ENCODE measurements around the gene PLIN4.

Gene PLIN4

DNA sequence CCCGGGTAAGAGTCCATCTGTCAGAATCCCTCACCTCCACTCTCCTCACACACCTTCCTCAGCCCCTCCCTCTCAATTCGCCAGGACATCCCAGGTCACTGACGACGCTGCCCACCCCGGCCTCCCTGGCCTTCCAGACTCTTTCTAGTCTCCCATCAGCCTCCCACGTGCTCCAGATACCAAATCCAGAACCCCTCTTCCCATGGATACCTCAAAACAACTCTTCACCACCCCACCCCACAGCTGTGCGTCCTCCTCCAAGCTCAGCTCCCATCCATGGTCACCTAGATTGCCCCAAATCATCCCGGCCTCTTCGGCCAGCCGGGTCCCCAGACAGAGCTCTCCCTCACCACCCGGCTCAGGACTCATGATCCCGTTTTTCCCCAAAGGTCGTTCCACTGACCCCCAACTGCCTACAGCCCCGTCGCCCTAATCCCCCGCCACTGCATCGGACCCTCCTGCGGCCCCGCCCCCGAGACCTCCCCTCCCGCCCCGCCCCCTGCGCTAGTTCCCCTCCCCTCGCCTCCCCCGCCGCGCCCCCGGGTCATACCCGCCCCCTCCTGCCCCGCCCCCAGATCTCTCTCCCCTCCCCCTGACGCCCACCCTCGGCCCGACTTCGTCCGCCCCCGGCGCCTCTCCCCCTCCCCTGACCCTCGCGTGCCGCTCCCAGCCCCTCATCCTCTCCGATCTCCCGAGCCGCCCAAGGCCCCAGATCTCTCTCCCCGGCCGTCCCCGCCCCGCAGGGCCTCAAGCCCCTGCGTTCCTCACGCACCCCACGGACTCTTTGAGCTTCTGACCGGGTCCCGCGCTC, 61.2 kb downstream of the PLIN4 start:
- Histone ChIP-seq H3K27ac (ENCODE audit: low read depth, low read length) (peak overlapping the region; percentile 78; the same call in 1 of the 2 replicates), H3K36me3 (ENCODE audit: control insufficient read depth, insufficient read depth, low read length) (peaks cover 14% of the 10 kb centered on the region), H3K4me3 (ENCODE audit: low read depth, low read length) (peak overlapping the region; percentile 85), H3K9ac (ENCODE audit: low read length) (peak overlapping the region; percentile 70), H3K9me3 (ENCODE audit: control insufficient read depth, insufficient read depth, low read depth, low read length) (no peaks in the 10 kb centered on the region), H3K4me1 (ENCODE audit: control insufficient read depth, insufficient read depth, low read length) (peaks cover 14% of the 10 kb centered on the region), H3K27me3 (ENCODE audit: control insufficient read depth, insufficient read depth, low read length) (no peaks in the 10 kb centered on the region)

DNA sequence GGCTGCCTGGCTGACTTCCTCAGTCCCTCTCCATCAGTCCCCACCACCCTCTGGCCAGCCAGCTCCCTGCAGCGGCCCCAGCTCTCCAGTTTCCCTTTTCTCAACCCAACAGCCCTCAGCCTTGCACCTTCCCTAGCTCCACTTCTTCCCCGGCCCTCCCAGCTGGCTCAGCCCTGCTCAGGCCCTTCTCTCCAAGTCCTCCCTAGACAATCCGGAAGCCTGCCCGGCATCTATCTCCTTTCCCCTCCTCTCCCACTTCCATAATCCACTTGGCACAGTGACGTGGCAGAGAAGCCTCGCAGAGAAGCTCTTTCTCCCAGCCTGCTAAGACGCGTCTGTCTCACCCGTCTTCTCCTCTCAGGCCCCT, 61.8 kb downstream of the PLIN4 start:
- Histone ChIP-seq H3K9me3 (ENCODE audit: control insufficient read depth, insufficient read depth, low read depth, low read length) (no peaks in the 10 kb centered on the region), H3K27ac (ENCODE audit: low read depth, low read length) (no peak overlapping the region), H3K4me3 (ENCODE audit: low read depth, low read length) (peak overlapping the region; percentile 85), H3K9ac (ENCODE audit: low read length) (peak overlapping the region; percentile 64), H3K36me3 (ENCODE audit: control insufficient read depth, insufficient read depth, low read length) (peaks cover 15% of the 10 kb centered on the region), H3K27me3 (ENCODE audit: control insufficient read depth, insufficient read depth, low read length) (no peaks in the 10 kb centered on the region), H3K4me1 (ENCODE audit: control insufficient read depth, insufficient read depth, low read length) (peaks cover 14% of the 10 kb centered on the region)

DNA sequence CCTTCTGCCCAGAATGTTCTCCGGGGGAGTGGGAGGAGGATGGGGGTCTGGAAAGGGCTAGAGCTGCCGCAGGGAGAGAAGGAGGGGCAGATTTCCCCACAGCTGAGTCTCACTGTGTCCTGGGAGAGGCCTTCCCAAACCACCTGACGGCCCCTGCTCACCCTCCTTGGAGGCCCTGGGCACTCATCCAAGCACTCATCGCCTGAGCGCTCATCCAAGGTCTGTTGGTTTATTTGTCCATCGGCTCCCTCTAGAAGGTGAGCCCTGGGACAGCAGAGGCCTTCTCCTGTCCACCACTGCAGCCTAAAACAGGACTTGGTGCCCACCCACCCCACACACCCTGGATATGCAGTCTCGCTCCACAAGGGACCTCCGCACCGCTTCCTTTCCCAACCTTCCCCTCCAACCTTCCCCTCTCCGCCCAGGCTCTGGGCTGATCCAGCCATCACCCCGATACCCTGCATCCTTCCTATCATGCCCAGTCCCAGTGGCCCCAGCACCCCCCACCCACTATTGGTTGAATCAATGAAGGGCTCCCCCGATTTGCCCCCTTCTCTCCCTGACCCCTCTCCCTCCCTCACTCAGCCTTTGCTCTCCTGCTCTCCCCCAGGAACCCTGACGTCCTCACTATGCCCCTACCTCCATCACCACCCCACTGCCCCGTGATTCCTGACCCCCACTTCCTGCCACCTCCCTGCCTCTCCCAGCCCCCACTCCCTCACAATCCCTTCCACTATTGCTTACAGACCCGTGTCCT, 62.4 kb downstream of the PLIN4 start:
- H3K9ac ChIP-seq (ENCODE audit: low read length), result peak overlapping the region; percentile 64
- H3K27ac ChIP-seq (ENCODE audit: low read depth, low read length), result no peak overlapping the region
- no peaks in the 10 kb centered on the region for H3K9me3 ChIP-seq (ENCODE audit: control insufficient read depth, insufficient read depth, low read depth, low read length)
- peaks cover 14% of the 10 kb centered on the region for H3K4me1 ChIP-seq (ENCODE audit: control insufficient read depth, insufficient read depth, low read length)
- H3K4me3 ChIP-seq (ENCODE audit: low read depth, low read length), result peak overlapping the region; percentile 85
- H3K27me3 ChIP-seq (ENCODE audit: control insufficient read depth, insufficient read depth, low read length), result no peaks in the 10 kb centered on the region
- H3K36me3 ChIP-seq (ENCODE audit: control insufficient read depth, insufficient read depth, low read length), result peaks cover 19% of the 10 kb centered on the region

GRCh38 chr19:4454747-4455718, 63.3 kb downstream of the PLIN4 start:
- H3K9me3 ChIP-seq (ENCODE audit: control insufficient read depth, insufficient read depth, low read depth, low read length), result no peaks in the 10 kb centered on the region
- H3K27ac ChIP-seq (ENCODE audit: low read depth, low read length), result no peak overlapping the region
- peaks cover 14% of the 10 kb centered on the region for H3K4me1 ChIP-seq (ENCODE audit: control insufficient read depth, insufficient read depth, low read length)
- H3K27me3 ChIP-seq (ENCODE audit: control insufficient read depth, insufficient read depth, low read length), result no peaks in the 10 kb centered on the region
- peaks cover 19% of the 10 kb centered on the region for H3K36me3 ChIP-seq (ENCODE audit: control insufficient read depth, insufficient read depth, low read length)
- H3K4me3 ChIP-seq (ENCODE audit: low read depth, low read length), result no peak overlapping the region
- H3K9ac ChIP-seq (ENCODE audit: low read length), result no peak overlapping the region

DNA sequence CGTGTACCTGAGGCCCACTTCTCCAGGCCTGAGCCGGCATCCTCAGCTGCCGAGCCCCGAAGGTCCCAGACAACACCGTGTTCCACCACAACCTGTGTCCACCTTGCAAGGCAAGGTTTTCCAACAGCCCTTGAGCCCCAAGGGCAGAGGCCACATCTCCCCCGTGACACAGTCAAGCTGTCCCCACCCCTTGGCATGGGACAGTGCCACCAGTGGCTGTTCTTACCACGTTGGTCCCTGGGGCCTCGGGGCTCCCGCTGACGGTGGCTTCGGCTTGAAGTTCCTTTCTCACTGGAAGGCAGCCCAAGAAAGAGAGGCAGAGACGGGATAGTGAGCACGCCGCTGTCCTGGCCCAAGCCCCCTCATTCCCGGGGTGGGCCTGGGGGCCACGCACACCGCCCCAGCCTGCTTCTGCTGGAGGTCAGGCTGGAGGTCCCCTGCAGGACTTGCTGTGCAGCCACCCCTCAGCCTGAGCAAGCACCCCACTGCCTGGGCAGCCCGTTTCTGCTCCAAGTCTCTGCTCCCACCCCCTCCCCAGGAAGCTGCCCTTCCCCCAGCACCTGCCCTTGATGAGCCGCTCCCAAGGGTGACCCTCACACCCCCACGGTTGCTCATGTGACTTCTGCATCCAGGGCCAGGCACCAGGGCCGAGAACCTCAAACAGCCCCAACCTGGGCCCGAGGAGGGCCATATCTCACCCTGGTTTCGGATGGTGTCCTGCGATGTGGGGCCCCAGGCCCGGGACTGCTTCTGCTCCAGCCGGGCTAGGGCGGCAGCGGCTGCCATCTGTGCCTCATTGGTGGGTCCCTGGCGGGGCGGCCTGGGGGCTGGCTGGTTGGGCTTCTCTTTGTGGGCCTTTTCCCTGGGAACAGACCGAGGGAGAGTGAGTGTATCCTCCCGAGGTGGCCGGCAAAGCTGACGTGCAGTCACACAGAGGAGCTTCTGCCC, 64.8 kb downstream of the PLIN4 start:
- Histone ChIP-seq H3K4me3 (ENCODE audit: low read depth, low read length) (no peak overlapping the region), H3K9ac (ENCODE audit: low read length) (no peak overlapping the region), H3K27me3 (ENCODE audit: control insufficient read depth, insufficient read depth, low read length) (no peaks in the 10 kb centered on the region), H3K27ac (ENCODE audit: low read depth, low read length) (no peak overlapping the region), H3K4me1 (ENCODE audit: control insufficient read depth, insufficient read depth, low read length) (peaks cover 14% of the 10 kb centered on the region), H3K36me3 (ENCODE audit: control insufficient read depth, insufficient read depth, low read length) (peaks cover 30% of the 10 kb centered on the region), H3K9me3 (ENCODE audit: control insufficient read depth, insufficient read depth, low read depth, low read length) (no peaks in the 10 kb centered on the region)

- Histone ChIP-seq H3K27me3 (ENCODE audit: control insufficient read depth, insufficient read depth, low read length) (no peaks in the 10 kb centered on the region), H3K36me3 (ENCODE audit: control insufficient read depth, insufficient read depth, low read length) (peaks cover 40% of the 10 kb centered on the region), H3K9ac (ENCODE audit: low read length) (no peak overlapping the region), H3K4me1 (ENCODE audit: control insufficient read depth, insufficient read depth, low read length) (peaks cover 14% of the 10 kb centered on the region), H3K9me3 (ENCODE audit: control insufficient read depth, insufficient read depth, low read depth, low read length) (no peaks in the 10 kb centered on the region), H3K27ac (ENCODE audit: low read depth, low read length) (no peak overlapping the region), H3K4me3 (ENCODE audit: low read depth, low read length) (no peak overlapping the region)
Measured at GRCh38 chr19:4452230-4452990, 65.9 kb downstream of the PLIN4 start.

Data from HUES6 (cell line).